SK-N-SH treated with all-trans-retinoic acid at 6 μM for 48 hours (cell line): ENCODE results near the gene MIPOL1.
"Not testable (repeated sequence)": the region's sequence is repeated elsewhere in the genome, so short reads cannot be mapped to it uniquely, and the experiment has no call there.

Experiments used
- ATAC-seq: fragments of 200-7000 bp; cut with Tn5 transposase; 3 replicates; pipeline ENCODE4 v1.9.1; 2020; ENCODE audit warnings: mild to moderate bottlenecking, moderate library complexity
- ARNTL ChIP-seq: fragments of 450-650 bp; formaldehyde crosslinking; IDR thresholded peaks from 2 replicates; pipeline ENCODE4 v1.5.0; 2020; ENCODE audit warnings: low read depth, mild to moderate bottlenecking, moderate library complexity, borderline replicate concordance
- BACH2 ChIP-seq: fragments of 250-450 bp; sonication (Bioruptor Pico); IDR thresholded peaks from 2 replicates; pipeline ENCODE4 v1.9.0; 2021; ENCODE audit warnings: mild to moderate bottlenecking, borderline replicate concordance
- ESRRG ChIP-seq: fragments of 250-450 bp; sonication (Bioruptor Pico); IDR thresholded peaks from 2 replicates; pipeline ENCODE4 v1.6.1; 2021; ENCODE audit warnings: mild to moderate bottlenecking
- ISL1 ChIP-seq: fragments of 250-450 bp; sonication (Bioruptor Pico); IDR thresholded peaks from 2 replicates; pipeline ENCODE4 v2.1.2; 2022; ENCODE audit warnings: mild to moderate bottlenecking, moderate library complexity
- OSR1 ChIP-seq: fragments of 250-450 bp; sonication (Bioruptor Pico); IDR thresholded peaks from 2 replicates; pipeline ENCODE4 v1.8.0; 2022; ENCODE audit warnings: moderate library complexity, mild to moderate bottlenecking, inconsistent platforms
- PPARA ChIP-seq: fragments of 250-450 bp; sonication (Bioruptor Pico); IDR thresholded peaks from 2 replicates; pipeline ENCODE4 v1.5.0; 2020; ENCODE audit warnings: mild to moderate bottlenecking, borderline replicate concordance
- RARB ChIP-seq: fragments of 250-450 bp; sonication (Bioruptor Pico); IDR thresholded peaks from 2 replicates; pipeline ENCODE4 v1.8.0; 2021; ENCODE audit warnings: mild to moderate bottlenecking, moderate library complexity
- SNAI2 ChIP-seq: fragments of 250-450 bp; sonication (Bioruptor Pico); IDR thresholded peaks from 2 replicates; pipeline ENCODE4 v1.5.0; 2020; ENCODE audit warnings: mild to moderate bottlenecking, moderate library complexity
- TCF4 ChIP-seq: fragments of 250-450 bp; sonication (Bioruptor Pico); IDR thresholded peaks from 2 replicates; pipeline ENCODE4 v1.8.0; 2021; ENCODE audit warnings: mild to moderate bottlenecking, moderate library complexity, borderline replicate concordance
- TOX ChIP-seq: fragments of 250-450 bp; sonication (Bioruptor Pico); IDR thresholded peaks from 2 replicates; pipeline ENCODE4 v1.8.0; 2021; ENCODE audit warnings: mild to moderate bottlenecking, moderate library complexity, borderline replicate concordance
- ZFP3 ChIP-seq: fragments of 250-450 bp; sonication (Bioruptor Pico); IDR thresholded peaks from 2 replicates; pipeline ENCODE4 v1.5.0; 2020; ENCODE audit warnings: mild to moderate bottlenecking, moderate library complexity
- ZFP30 ChIP-seq: fragments of 450-650 bp; formaldehyde crosslinking; IDR thresholded peaks from 2 replicates; pipeline ENCODE4 v1.5.0; 2022; ENCODE audit warnings: mild to moderate bottlenecking, moderate library complexity
- ZNF8 ChIP-seq: fragments of 450-650 bp; formaldehyde crosslinking; IDR thresholded peaks from 2 replicates; pipeline ENCODE4 v1.5.0; 2020; ENCODE audit warnings: mild to moderate bottlenecking, moderate library complexity
- TF ChIP-seq, protein P1 (sequence below): fragments of 250-450 bp; sonication (Bioruptor Pico); IDR thresholded peaks from 2 replicates; pipeline ENCODE4 v1.5.0; 2020; ENCODE audit warnings: mild to moderate bottlenecking, moderate library complexity
- TF ChIP-seq, protein P2 (sequence below): fragments of 250-450 bp; sonication (Bioruptor Pico); IDR thresholded peaks from 2 replicates; pipeline ENCODE4 v1.8.0; 2020; ENCODE audit warnings: mild to moderate bottlenecking, moderate library complexity, borderline replicate concordance
- TF ChIP-seq, protein P3 (sequence below): fragments of 250-450 bp; sonication (Bioruptor Pico); IDR thresholded peaks from 2 replicates; pipeline ENCODE4 v1.8.0; 2021; ENCODE audit warnings: low read depth, mild to moderate bottlenecking, moderate library complexity, borderline replicate concordance

Gene MIPOL1

DNA sequence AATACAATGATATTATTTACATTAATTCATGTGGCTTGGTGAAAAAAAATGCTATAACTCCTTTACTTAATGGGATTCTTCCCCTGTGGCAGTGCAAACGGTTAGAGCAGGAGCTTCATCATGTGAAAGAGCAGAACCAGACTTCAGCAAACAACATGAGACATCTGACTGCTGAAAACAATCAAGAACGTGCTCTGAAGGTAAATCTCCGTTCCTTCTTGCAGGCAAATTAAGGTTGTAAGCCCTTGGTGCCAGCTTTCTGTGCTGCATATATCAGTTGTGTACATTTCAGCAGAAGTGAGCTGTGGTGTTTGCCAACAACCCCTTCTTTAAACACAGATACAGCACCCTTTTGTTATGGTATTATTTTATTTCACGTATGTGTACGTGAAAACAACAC, 171.7 kb downstream of the MIPOL1 start:
- no peak for ATAC-seq
- TF ChIP-seq ZFP30 (CRISPR knock-in tag) (no peak), TOX (CRISPR knock-in tag) (no peak), OSR1 (CRISPR knock-in tag) (no peak), ZFP3 (CRISPR knock-in tag) (no peak), SNAI2 (CRISPR knock-in tag) (no peak), PPARA (CRISPR knock-in tag) (no peak), ZNF8 (no peak), ARNTL (CRISPR knock-in tag) (no peak), TCF4 (CRISPR knock-in tag) (no peak), RARB (CRISPR knock-in tag) (no peak)
- TF ChIP-seq, protein P1, sequence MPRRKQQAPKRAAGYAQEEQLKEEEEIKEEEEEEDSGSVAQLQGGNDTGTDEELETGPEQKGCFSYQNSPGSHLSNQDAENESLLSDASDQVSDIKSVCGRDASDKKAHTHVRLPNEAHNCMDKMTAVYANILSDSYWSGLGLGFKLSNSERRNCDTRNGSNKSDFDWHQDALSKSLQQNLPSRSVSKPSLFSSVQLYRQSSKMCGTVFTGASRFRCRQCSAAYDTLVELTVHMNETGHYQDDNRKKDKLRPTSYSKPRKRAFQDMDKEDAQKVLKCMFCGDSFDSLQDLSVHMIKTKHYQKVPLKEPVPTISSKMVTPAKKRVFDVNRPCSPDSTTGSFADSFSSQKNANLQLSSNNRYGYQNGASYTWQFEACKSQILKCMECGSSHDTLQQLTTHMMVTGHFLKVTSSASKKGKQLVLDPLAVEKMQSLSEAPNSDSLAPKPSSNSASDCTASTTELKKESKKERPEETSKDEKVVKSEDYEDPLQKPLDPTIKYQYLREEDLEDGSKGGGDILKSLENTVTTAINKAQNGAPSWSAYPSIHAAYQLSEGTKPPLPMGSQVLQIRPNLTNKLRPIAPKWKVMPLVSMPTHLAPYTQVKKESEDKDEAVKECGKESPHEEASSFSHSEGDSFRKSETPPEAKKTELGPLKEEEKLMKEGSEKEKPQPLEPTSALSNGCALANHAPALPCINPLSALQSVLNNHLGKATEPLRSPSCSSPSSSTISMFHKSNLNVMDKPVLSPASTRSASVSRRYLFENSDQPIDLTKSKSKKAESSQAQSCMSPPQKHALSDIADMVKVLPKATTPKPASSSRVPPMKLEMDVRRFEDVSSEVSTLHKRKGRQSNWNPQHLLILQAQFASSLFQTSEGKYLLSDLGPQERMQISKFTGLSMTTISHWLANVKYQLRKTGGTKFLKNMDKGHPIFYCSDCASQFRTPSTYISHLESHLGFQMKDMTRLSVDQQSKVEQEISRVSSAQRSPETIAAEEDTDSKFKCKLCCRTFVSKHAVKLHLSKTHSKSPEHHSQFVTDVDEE (CRISPR knock-in tag), result no peak
- TF ChIP-seq, protein P2, sequence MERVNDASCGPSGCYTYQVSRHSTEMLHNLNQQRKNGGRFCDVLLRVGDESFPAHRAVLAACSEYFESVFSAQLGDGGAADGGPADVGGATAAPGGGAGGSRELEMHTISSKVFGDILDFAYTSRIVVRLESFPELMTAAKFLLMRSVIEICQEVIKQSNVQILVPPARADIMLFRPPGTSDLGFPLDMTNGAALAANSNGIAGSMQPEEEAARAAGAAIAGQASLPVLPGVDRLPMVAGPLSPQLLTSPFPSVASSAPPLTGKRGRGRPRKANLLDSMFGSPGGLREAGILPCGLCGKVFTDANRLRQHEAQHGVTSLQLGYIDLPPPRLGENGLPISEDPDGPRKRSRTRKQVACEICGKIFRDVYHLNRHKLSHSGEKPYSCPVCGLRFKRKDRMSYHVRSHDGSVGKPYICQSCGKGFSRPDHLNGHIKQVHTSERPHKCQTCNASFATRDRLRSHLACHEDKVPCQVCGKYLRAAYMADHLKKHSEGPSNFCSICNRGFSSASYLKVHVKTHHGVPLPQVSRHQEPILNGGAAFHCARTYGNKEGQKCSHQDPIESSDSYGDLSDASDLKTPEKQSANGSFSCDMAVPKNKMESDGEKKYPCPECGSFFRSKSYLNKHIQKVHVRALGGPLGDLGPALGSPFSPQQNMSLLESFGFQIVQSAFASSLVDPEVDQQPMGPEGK (CRISPR knock-in tag), result no peak
- TF ChIP-seq, protein P3, sequence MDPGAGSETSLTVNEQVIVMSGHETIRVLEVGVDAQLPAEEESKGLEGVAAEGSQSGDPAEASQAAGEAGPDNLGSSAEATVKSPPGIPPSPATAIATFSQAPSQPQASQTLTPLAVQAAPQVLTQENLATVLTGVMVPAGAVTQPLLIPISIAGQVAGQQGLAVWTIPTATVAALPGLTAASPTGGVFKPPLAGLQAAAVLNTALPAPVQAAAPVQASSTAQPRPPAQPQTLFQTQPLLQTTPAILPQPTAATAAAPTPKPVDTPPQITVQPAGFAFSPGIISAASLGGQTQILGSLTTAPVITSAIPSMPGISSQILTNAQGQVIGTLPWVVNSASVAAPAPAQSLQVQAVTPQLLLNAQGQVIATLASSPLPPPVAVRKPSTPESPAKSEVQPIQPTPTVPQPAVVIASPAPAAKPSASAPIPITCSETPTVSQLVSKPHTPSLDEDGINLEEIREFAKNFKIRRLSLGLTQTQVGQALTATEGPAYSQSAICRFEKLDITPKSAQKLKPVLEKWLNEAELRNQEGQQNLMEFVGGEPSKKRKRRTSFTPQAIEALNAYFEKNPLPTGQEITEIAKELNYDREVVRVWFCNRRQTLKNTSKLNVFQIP (CRISPR knock-in tag), result no peak

DNA sequence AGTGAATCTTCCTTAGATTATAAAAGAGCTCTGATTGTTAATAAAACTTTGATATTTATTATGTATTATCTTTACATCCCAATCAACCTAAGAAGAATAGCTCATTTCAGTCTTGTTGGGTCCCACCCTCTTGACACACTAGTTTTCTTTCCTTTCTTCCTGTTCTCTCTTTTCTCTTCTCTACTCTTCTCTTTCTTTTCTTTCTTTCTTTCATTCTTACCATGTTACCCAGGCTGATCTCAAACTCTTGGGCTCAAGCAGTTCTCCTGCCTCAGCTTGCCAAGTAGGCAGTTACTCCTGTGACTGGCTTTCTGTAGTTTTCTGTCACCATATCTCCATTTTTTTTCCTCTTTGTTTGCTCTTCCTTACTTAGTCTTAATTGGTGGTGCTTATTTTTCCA, 177.8 kb downstream of the MIPOL1 start:
- no peak for ATAC-seq
- TF ChIP-seq ARNTL (CRISPR knock-in tag), result no peak
- TF ChIP-seq ISL1 (CRISPR knock-in tag), result no peak
- no peak for TF ChIP-seq BACH2 (CRISPR knock-in tag)

DNA sequence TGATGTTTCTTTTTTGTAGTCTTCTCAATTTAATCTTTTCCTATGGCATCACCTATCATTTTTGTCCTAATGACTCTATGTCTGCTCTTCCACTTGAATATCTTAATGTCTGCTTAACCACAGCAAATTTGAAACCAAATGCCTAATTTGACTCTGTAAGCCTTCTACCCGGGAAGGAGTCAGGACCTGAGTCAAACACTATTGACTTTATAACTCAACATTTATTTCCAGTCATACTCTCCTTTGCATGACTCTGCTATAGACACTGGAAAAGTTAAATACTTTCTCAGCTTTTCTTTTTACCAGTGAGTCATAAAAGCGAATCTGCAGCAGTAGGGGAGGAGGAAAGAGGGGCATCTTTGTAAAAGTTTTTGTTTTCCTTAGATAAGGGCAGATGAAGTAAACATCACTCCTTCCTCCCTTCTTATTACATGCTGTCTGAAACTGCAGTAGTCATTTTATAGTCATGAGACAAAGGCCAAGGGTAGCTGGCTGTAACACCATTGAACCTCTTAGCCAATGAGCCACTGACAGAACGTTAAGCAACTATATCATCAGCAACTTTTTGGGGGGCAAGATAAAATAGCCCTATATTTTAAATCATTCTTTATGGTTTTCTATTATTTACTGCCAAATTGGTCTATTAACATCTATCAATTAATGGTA, 179.3 kb downstream of the MIPOL1 start:
- no peak for ATAC-seq
- TF ChIP-seq ZFP30 (CRISPR knock-in tag) (no peak), ZNF8 (no peak), BACH2 (CRISPR knock-in tag) (no peak), ARNTL (CRISPR knock-in tag) (no peak), PPARA (CRISPR knock-in tag) (no peak)
- TF ChIP-seq, protein P3 (CRISPR knock-in tag), result no peak
- TF ChIP-seq, all 23 proteins: peak for 0

DNA sequence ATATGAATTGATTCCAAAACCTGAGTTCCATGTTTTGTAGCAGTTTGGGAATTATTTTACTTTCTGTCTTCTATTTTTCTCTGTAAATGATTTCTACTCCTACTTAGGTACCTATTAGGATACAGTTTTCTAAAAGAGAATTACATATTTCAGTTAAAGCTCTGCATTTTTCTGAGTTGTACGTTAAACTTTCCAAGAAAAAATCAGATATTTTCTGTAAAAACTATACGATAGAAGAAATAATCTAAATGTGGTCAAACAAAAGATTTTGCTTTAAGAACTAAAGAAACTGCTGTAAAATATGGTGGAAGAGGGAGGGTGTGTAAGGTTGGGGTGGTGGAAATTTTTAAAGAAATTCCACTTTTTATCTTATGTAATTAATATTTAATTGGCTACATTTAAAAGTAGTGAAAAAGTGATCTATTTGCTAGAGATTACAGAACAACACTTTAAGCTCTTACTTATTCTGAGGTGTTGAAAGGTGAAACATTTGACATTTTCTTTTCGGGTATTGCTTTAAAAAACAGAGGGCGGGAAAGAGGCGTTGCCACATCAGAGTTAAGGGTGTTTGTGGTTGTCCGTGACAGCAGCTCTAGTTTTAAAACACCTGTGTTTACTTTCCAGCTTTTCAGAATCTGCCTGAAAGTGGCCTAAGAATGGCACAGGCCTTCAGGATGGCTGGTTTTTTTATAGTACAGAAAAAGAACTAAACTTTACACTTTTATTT, 187.3 kb downstream of the MIPOL1 start:
- ATAC-seq, result no peak
- TF ChIP-seq ISL1 (CRISPR knock-in tag) (no peak), ESRRG (CRISPR knock-in tag) (no peak), ZNF8 (no peak)
- TF ChIP-seq, all 23 proteins: peak for 0

DNA sequence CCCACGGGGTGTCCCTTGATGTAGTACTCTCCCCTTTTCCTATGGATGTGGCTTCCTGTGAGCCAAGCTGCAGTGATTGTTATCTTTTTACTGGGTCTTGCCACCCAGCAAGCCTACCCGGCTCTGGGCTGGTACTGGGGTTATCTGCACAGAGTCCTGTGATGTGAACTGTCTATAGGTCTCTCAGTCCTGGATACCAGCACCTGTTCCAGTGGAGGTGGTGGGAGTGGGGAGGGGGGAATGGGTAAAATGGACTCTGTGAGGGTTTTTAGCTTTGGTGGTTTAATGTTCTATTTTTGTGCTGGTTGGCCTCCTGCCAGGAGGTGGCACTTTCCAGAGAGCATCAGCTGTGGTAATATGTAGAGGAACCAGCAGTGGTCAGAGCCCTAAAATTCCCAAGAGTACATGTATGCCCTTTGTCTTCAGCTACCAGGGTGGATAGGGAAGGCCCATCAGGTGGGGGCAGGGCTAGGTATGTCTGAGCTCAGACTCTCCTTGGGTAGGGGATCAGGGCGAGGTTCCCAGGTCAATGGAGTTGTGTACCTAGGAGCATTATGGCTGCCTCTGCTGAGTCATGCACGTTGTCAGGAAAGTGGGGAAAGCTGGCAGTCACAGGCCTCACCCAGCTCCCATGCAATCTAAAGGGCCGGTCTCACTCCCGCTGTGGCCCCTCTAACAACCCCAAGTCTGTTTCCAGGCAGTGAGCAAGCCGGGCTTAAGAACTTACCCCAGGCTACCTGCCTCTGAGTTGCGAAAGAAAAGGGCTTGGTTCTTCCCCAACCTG, 199.6 kb downstream of the MIPOL1 start:
- ATAC-seq, result not testable (repeated sequence)
